Gastrocnemius medialis (tissue), 4 donors: ENCODE results near the gene EHBP1L1.

Experiments
- POLR2A ChIP-seq, 2 donors: fragments of 450-650 bp; IDR thresholded peaks; one replicate each; pipeline ENCODE4 v1.6.1; 2017; ENCODE audit warnings: antibody characterized with exemption in 2 of 2, mild to moderate bottlenecking in 2 of 2, moderate library complexity in 2 of 2
- TF ChIP-seq, protein P1 (sequence below), 5 experiments: fragments of 450-650 bp in 3 of 5; fragments of 200-600 bp in 2 of 5; sonication (generic) in 2 of 5; IDR thresholded peaks in 4 of 5; conservative IDR thresholded peaks in 1 of 5; 1 replicate in 4 of 5; 2 replicates in 1 of 5; pipeline ENCODE4 v1.5.1; 2016 to 2019; ENCODE audit warnings: antibody characterized with exemption in 5 of 5, mild to moderate bottlenecking in 3 of 5, moderate library complexity in 3 of 5

- TF ChIP-seq, protein P1, sequence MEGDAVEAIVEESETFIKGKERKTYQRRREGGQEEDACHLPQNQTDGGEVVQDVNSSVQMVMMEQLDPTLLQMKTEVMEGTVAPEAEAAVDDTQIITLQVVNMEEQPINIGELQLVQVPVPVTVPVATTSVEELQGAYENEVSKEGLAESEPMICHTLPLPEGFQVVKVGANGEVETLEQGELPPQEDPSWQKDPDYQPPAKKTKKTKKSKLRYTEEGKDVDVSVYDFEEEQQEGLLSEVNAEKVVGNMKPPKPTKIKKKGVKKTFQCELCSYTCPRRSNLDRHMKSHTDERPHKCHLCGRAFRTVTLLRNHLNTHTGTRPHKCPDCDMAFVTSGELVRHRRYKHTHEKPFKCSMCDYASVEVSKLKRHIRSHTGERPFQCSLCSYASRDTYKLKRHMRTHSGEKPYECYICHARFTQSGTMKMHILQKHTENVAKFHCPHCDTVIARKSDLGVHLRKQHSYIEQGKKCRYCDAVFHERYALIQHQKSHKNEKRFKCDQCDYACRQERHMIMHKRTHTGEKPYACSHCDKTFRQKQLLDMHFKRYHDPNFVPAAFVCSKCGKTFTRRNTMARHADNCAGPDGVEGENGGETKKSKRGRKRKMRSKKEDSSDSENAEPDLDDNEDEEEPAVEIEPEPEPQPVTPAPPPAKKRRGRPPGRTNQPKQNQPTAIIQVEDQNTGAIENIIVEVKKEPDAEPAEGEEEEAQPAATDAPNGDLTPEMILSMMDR (IDR thresholded peaks at IDR 0.05 in 4 of 5, conservative IDR thresholded peaks at IDR 0.05 in 1 of 5), result no peak
- TF ChIP-seq POLR2A (IDR thresholded peaks at IDR 0.05), result no peak
These were observed 26.8 kb upstream of the EHBP1L1 start for GRCh38 chr11:65549096-65549495.
